Activated T-cell treated with anti-CD3 and anti-CD28 coated beads for 4 hours (primary cell): ENCODE data around the gene CCDC183.
"Not testable (repeated sequence)": the region's sequence is repeated elsewhere in the genome, so short reads cannot be mapped to it uniquely, and the experiment has no call there.

ENCODE experiments used
- DNase-seq: peaks from one replicate; pipeline ENCODE4 v3.0.0-alpha.2; 2020

CCDC183 gene

DNA sequence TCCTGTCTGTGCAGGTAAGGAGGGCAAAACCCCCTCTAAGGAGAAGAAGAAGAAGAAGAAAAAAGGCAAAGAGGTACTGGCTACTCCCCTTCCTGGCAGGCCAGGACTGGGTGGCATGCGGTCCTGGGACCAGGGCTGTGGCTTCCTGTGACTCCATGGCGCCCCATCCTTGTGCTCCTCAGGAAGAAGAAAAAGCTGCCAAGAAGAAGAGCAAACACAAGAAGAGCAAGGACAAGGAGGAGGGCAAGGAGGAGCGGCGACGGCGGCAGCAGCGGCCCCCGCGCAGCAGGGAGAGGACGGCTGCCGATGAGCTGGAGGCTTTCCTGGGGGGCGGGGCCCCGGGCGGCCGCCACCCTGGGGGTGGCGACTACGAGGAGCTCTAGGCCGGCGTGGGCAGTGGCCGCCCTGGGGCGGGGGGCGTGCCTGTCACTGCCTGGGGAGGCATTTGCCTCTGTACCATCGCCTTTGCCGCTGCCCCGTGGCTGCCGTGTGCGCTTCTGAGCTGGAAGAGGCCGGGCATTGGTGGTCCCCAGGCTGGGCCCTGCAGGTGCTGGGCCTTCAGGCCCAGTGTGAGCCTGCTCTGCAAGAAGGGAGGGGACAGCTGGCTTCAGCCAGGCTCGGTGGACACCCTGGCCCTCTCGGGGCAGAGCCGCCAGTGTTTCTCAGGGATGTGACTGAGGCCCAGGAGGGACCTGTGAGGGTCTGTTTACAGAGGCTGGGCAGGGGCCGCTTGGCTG is 44.2 kb downstream of the CCDC183 start:
- DNase-seq: no peak

DNA sequence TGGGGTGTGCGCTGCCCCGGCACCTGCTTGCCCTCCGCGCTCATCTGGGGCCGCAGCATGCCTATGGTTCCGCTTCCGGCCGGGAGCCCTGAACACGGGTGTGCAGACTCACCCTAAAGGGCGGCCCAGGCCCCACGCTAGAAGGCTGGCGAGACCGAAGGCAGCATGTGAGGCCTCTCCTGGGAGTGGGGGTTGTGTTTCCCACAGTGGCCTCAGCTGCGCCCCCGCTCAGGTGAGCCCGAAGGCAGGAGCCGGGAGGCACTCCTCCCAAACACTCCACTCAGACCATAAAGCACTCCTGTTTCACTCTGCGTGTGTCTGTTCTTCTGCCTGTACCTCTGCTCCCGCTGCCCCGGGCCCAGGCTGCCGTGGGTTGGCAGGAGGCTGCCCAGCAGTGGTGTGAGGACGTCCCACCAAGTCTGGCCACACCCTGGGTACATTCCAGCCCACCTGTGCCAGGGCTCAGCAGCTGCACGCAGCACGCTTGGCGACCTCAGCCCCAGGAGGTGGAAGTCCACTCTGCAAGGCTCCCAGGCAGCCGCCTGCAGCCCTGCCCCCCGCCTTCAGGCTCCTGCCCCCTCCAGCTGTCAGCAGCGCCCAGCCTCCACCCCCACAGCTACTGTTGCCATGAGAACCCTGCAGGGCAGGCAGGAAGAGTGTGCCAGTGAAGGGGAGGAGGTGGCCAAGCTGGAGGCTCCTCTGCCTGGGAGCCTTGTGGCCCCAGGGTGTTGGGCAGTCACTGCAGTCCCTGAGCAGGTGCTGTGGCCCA is 44.9 kb downstream of the CCDC183 start:
- DNase-seq: no peak

DNA sequence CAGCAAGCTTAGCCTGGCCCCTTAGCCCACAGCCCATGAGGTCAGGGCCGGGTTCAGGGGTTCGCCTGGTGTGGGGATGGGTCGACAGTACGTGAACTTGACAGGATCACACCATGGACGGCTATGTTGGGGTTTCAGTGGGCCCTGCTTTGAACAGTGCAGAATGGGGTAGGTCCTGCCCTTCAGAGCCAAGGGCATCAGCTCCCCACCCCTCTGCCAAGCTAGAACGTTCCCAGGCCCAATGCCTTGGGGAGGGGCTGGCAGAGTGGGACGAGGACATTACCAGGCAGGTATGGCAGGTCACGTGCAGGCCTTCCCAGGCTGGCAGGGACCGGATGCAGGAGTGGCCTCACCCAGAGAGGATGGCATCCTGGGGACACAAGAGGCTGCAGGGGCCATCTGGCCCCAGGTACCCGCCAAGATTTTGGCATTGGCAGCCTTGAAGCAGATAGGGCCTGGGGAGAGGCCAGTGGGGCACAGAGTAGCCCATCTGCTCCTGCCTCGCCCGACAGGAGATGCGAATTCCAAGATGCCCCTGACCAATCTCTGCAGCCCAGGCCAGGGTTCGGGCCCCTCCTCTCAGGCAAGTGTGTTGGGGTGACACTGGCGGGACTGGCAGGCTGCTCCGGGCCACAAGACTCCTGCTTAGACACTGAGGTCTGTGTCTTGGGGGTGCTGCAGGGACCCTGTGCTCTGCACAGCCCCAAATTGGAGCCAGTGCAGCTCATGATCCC is 45.7 kb downstream of the CCDC183 start:
- DNase-seq: not testable (repeated sequence)

DNA sequence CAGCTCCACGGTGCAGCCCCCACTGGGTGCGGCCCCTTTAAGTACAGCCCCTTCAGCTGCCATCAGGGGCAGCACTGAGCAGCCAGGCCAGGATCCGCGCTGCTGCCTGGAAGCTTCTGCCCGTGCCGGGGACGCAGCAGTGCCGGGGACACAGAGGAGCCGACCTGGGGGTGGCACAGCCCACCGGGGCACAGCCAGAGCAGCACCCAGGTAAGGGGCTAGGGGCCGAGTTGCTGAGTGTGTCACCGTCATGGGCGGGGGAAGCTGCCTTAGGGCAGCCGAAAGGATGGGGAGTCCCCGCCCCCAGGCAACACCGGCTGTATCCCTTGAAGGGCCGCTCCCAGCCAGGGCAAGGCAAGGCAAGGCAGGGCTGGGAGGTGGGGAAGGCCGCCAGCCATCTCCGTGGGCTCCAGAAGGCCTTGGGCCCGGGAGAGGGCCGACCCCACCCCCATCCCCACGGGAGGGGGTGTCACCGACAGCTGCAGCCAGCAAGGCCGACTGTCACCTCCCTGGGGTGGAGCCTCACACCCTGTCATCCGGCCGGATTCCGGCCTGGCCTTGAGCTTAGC is 46.3 kb downstream of the CCDC183 start, which contains the start of gene AJM1:
Gene AJM1 (plus strand): TSS at position 99 of the 569 bp plus-strand sequence. CDS start 1,937 bp downstream, outside the sequence.
- peak; percentile 70 for DNase-seq

DNA sequence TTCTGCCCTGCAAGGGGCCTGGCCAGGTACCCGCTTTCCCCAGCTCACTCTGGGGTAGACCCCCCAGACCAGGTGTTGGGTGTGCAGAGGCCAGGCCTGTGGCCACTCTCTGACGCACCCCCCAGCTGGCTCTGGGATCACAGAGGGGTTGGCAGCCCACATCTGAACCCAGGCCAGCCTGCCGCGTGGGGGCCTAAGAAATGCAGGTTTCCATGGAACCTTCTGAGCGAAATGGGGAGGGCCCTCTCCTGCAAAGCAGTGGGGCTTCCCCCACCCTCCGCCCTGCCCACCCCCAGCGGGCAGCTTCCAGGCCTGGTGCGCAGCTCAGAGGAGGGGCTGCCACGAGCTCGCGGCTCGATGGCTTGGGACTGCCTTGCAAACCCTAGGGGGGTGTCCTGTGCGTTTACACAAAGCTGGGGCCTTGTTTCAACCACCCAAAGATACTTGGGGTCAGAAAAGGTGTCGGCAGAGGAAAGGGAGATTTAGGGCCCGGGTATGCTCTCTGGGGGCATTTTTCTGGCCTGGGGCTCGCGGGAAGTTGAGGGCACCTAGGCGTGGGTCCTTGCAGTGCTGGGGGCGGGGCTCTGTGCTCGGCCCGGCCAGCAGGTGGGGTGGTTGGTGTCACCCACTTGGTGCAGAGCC is 47.1 kb downstream of the CCDC183 start:
- DNase-seq: not testable (repeated sequence)

DNA sequence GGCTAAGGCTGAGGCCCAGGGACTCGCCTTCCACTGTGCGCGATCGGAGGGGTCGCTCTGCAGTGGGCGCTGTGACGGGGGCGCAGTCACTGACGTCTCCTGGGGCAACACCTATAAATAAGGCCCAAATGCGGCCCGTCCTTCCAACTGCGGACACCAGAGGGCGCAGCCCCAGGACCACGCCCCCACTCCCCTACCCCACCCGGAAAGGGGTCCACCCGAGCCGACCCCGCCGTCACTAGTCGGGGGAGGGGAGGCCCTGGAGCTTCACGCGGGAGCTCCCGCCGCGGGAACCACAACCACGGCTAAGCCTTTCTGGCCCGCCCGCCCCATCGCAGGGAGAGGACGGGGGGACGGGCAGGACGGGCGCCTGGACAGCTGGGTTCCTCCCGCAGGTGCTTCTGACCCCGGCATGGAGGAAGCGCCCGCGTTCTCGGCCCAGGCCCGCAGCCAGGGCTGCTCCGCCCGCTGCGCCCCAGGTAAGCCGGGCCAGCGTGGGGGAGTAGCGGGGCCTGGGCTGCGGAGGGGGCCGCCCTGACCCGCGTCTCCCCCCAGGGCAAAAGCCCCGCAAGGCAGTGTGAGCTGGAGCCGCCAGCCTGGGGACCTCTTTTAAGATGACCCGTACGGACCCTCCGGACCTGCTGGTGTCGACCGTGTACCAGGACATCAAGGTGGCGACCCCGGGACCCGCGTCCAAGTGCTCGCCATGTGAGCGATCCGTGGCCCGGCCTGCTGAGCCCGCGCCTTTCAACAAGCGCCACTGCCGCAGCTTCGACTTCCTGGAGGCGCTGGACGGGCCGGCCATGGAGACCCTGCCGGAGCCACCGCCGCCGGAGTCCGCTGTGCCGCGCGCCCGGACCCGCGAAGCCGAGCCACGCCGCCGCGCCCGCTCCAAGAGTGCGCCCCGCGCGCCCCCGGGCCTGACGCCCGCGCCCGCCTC is 47.9 kb downstream of the CCDC183 start:
- DNase-seq: peak; percentile 51

DNA sequence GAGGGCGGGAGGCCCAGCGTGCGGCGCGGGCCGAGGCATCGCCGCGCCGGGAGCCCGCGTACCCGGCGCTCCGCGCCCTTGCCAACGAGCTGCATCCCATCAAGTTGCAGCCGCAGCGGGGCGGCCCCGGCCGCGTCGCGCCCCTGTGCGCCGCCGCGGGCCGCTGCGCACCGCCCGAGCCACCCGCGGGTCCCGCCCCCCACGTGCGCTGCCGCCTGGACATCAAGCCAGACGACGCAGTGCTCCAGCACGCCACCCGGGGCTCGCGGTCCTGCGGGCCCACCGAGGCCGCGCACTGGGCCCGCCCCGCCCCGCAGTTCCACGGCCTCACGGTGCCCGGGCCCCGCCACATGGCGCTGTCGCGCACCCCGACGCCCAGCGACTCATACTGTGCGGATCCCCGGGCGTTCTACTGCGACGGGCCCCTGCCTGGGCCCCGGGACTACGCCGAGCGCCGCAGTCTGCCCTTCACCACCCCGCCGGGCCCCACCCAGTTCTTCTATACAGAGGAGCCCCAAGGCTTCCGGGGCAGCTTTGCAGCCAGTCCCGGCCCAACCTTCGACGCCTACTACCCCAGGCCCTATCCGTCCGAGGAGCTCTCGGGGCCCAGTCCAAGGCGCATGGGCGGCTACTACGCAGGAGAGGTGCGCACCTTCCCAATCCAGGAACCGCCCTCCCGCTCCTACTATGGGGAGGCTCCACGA is 48.8 kb downstream of the CCDC183 start:
- DNase-seq: no peak

DNA sequence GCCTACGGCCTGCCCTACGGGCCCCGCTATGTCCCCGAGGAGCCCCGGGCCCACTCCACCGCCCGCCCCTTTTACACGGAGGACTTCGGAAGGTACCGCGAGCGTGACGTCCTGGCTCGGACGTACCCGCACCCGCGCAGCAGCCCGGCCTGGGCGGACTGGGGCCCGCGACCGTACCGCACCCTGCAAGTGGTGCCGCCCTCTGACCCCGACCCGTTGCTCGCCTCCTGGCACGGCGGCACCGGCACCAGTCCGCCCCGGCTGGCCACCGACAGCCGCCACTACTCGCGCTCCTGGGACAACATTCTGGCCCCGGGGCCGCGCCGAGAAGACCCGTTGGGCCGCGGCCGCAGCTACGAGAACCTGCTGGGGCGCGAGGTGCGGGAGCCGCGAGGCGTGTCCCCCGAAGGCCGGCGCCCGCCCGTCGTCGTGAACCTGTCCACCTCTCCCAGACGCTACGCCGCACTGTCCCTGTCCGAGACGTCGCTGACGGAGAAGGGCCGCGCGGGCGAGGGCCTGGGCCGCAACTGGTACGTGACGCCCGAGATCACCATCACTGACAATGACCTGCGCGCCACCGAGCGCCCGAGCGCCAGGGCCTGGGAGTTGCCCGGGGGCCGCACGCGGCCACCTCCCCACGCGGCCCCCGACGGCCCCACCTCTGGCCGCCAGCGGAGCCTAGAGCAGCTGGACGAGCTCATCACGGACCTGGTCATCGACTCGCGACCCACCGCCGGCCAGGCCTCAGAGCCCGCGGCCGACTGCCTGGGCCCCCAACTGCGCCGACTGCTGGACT is 49.5 kb downstream of the CCDC183 start:
- no peak for DNase-seq

DNA sequence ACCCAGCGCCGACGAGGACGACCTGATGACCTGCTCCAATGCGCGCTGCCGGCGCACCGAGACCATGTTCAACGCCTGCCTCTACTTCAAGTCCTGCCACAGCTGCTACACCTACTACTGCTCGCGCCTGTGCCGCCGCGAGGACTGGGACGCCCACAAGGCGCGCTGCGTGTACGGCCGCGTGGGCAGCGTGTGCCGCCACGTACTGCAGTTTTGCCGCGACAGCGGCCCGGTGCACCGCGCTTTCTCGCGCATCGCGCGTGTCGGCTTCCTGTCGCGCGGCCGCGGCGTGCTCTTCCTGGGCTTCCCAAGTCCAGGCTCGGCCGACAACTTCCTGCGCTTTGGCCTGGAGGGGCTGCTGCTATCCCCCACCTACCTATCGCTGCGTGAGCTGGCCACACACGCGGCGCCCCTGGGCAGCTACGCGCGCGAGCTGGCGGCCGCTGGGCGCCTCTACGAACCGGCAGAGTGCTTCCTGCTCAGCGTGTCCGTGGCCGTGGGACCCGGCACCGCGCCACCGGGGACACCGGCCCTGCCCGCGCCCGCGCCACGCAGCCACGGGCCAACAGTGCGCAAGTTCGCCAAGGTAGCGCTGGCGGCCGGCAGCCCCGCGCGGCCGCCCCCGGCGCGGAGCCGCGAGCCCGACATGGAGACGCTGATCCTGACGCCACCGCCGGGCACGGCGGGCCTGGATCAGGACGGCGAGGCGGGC is 50.4 kb downstream of the CCDC183 start:
- peak; percentile 33 for DNase-seq

DNA sequence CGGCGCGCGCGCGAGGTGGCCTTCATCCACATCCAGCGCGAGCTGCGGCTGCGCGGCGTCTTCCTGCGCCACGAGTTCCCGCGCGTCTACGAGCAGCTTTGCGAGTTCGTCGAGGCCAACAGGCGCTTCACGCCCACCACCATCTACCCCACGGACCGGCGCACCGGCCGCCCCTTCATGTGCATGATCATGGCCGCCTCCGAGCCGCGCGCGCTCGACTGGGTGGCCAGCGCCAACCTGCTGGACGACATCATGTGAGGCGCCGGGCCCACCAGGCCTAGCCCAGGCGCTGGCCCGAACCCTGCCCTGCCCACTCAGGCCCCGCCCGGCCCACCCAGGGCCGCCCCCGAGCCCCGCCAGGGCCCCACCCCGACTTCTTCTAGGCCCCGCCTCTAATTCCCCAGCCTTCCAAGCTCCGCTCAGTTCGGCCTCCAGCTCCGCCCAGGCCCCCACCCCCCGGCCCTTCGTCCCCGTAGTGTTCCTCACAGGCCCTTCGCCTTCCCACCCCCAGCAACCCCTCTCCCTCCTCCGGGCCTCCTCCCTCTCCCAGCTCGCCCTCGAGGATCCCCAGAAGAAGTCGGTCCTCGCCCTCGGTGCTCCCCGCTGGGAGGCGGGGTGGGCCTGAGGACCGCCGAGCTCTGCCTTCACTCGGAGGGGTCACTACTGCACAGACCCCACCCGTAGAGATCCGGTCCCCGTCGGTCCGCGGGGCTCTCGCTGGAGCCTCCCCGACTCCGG is 51.1 kb downstream of the CCDC183 start:
- DNase-seq: no peak

DNA sequence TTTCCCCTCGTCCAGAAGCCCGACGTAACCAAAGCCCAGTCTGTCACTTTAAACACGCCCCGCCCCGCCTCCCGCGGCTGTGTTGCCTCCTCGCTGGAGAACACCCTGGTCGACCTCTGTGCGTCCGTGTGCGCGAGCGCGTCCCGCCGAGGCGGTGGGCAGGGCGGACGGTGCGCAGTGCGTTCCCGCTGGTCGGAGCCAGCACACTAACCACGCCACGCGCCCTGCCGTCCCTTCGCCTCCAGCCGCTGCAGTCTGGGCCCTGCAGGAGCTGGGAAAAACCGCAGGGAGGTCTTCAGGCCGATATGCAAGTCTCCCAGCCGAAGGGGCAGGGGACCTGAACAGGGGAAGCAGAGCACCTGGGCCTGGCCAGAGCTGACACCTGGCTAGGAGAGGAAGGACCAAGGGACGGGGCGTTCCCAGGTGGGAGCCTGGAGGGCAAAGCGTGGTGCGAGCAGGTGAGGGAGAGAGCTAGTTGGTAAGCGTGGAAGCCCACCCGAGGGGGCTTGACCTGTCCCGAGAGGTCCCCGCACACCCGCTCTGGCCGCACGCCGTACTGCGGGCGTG is 51.8 kb downstream of the CCDC183 start:
- peak; percentile 45 for DNase-seq

DNA sequence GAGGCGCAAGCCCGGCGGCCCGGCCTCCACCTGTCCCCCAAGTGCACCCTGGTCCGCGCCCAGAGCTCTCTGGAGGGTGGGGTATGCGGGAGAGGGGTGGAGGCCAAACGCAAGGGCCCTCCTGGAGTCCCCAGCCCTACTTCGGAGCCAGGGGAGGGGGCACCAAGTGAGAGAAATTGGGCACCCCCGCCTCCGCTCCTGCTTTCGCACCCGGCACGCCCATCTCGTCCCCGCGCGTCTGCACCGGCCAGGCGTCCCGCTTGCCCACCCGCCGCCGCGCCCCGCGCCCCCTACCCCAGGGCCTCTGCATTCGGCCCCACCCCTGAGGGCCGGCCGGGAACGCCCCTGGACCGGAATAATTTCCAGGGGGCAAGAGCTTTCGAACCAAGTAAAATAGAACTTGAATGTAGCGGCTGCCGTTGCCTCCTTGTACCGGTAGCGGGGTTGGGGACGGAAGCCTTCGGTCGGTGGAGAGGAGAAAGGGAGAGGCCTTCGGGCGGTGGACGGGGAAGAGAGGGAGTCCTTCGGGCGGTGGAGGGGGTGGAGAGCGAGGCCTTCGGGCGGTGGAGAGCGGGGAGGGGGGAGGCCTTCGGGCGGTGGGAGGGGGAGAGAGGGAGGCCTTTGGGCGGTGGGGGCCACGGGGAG is 52.4 kb downstream of the CCDC183 start:
- no peak for DNase-seq

DNA sequence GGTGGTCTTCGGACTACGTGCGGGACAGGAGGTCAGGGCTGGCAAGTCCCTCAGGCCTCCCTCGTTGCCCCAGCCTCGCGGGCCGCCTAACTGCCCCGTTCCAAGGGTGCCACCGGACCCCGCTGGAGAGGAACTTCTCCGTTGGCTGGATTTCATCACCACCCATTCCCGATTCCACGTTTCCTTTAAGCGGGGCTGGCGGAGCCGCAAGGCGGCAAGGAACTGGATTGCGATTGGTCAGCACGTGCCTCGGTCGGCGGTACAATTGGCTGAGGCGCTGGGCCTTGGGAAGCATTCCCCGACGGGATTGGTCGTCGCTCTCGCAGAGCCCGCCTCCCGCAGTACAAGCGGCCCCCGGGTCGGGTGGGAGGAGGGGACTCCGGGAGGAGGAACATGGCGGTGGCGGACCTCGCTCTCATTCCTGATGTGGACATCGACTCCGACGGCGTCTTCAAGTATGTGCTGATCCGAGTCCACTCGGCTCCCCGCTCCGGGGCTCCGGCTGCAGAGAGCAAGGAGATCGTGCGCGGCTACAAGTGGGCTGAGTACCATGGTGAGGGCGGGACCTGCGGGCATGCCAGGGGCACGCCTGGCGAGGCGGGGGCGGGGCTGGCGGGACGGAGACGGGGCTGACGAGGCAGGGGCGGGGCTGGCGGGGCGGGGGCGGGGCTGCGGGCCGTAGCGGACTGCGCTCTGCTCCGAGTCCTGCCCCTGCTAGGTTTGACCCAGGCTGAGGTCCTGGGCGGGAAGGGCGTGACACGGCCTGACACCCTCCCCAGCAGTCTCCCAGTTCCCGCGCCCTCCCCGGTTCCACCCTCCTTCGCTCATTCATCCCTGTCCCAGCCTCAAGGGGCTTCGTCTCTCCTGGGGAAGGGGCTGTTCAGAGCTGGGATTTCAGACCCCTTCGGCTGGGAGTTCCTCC is 53.2 kb downstream of the CCDC183 start, which contains the start of gene PHPT1:
Gene PHPT1 (plus strand): TSS at position 372 of the 922 bp plus-strand sequence. CDS start 22 bp downstream, at position 394.
- DNase-seq: peak; percentile 92

DNA sequence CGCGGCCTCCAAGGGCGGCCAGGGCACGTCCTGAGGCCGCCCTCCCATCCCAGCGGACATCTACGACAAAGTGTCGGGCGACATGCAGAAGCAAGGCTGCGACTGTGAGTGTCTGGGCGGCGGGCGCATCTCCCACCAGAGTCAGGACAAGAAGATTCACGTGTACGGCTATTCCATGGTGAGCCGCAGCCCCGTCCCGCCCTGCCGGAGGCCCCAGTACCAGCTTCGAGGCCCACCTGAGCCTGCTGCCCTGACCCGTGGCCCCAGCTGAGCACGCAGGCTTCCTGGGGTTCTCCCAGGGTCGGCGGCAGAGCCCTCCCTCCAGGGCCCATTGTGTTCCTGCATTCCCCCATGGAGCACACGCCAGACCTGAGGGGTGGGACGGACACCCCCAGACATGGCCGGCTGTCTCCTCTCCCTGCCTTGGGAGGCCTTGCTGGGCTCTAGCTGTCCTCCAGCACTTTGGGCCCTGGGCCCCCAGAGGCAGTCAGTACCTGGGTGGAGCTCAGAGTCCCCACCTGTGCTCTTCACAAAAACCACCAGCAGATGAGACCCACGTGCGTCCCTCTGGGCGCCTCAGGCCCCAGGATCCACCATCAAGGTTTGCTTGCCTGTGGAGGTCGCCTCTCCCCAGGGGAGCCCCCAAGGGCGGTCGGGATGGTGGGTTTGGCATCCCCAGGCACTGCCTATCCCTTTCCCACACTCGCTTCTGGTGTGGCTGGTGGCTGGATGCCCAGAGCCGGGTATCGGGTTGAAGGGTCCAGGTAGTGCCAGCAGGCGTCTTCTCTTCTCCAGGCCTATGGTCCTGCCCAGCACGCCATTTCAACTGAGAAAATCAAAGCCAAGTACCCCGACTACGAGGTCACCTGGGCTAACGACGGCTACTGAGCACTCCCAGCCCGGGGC is 54.1 kb downstream of the CCDC183 start:
- DNase-seq: no peak
